NT2/D1 (cell line): Measurements from ENCODE around the gene DNAL1.
"Not testable (repeated sequence)": the region's sequence is repeated elsewhere in the genome, so short reads cannot be mapped to it uniquely, and the experiment has no call there.

ENCODE experiments used
- DNase-seq: peaks from one replicate; pipeline ENCODE4 v3.0.0-alpha.2; 2011; ENCODE audit warnings: low read depth, low spot score
- H3K27me3 ChIP-seq: 2 replicates; pipeline ENCODE4 v1.6.0; 2011; ENCODE audit warnings: mild to moderate bottlenecking; ENCODE audit not compliant: insufficient read length, insufficient read depth
- H3K36me3 ChIP-seq: 2 replicates; pipeline ENCODE4 v1.6.1; 2011; ENCODE audit warnings: mild to moderate bottlenecking, low read length, mixed read lengths; ENCODE audit not compliant: insufficient read depth, insufficient read length
- H3K4me1 ChIP-seq: 2 replicates; pipeline ENCODE4 v1.5.1; 2011; ENCODE audit not compliant: insufficient read depth, insufficient read length
- H3K4me3 ChIP-seq: 2 replicates; pipeline ENCODE4 v1.5.1; 2011; ENCODE audit warnings: low read depth; ENCODE audit not compliant: insufficient read length
- H3K9ac ChIP-seq: 2 replicates; pipeline ENCODE4 v1.6.0; 2011; ENCODE audit warnings: low read depth; ENCODE audit not compliant: insufficient read length
- H3K9me3 ChIP-seq: 2 replicates; pipeline ENCODE4 v1.5.1; 2011; ENCODE audit warnings: mild to moderate bottlenecking, low read length; ENCODE audit not compliant: insufficient read depth
- SUZ12 ChIP-seq: IDR thresholded peaks from 2 replicates; pipeline ENCODE4 v1.6.1; 2011; ENCODE audit not compliant: insufficient read length, insufficient read depth; ENCODE audit errors: extremely low read depth
- YY1 ChIP-seq: IDR thresholded peaks from 2 replicates; pipeline ENCODE4 v1.6.1; 2011; ENCODE audit not compliant: insufficient read length, insufficient read depth
- ZNF274 ChIP-seq: IDR thresholded peaks from 2 replicates; pipeline ENCODE4 v1.6.1; 2011; ENCODE audit warnings: mild to moderate bottlenecking, low read depth, low read length

The DNAL1 gene

GRCh38 chr14:73630009-73630780, 14.6 kb upstream of the DNAL1 start:
- no peak for DNase-seq
- Histone ChIP-seq H3K4me3 (no peak overlapping the region), H3K36me3 (no peaks in the 10 kb centered on the region), H3K9me3 (no peaks in the 10 kb centered on the region), H3K27me3 (peaks cover 3% of the 10 kb centered on the region), H3K9ac (no peak overlapping the region), H3K4me1 (no peaks in the 10 kb centered on the region)
- TF ChIP-seq SUZ12 (no peak), YY1 (no peak), ZNF274 (no peak)

GRCh38 chr14:73633116-73634010, 11.4 kb upstream of the DNAL1 start:
- no peaks in the 10 kb centered on the region for H3K4me1 ChIP-seq
- DNase-seq = no peak
- H3K4me3 ChIP-seq = peak overlapping the region; percentile 57
- H3K9me3 ChIP-seq = no peaks in the 10 kb centered on the region
- H3K27me3 ChIP-seq = peaks cover 3% of the 10 kb centered on the region
- no peaks in the 10 kb centered on the region for H3K36me3 ChIP-seq
- H3K9ac ChIP-seq = peak overlapping the region; percentile 77
- TF ChIP-seq SUZ12 (no peak), ZNF274 (no peak), YY1 (no peak)

- Histone ChIP-seq H3K9ac (peak overlapping the region; percentile 77), H3K36me3 (no peaks in the 10 kb centered on the region), H3K4me3 (peak overlapping the region; percentile 57), H3K9me3 (no peaks in the 10 kb centered on the region), H3K27me3 (peaks cover 3% of the 10 kb centered on the region), H3K4me1 (no peaks in the 10 kb centered on the region)
- TF ChIP-seq SUZ12 (no peak), ZNF274 (no peak), YY1 (no peak)
- peak; percentile 64 for DNase-seq
Observed at GRCh38 chr14:73634011-73634833, 10.6 kb upstream of the DNAL1 start.

DNA sequence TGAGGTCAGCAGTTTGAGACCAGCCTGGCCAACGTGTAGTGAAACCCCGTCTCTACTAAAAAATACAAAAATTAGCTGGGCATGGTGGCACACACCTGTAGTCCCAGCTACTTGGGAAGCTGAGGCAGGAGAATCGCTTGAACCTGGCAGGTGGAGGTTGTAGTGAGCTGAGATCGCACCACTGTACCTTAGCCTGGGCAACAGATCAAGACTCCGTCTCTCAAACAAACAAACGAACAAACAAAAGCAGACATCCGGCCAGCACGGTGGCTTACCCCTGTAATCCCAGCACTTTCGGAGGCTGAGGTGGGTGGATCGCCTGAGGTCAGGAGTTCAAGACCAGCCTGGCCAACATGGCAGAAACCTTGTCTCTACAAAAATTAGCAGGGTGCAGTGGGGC, 8.4 kb upstream of the DNAL1 start:
- not testable (repeated sequence) for H3K36me3 ChIP-seq, H3K9ac ChIP-seq, H3K4me1 ChIP-seq, H3K27me3 ChIP-seq, H3K4me3 ChIP-seq, H3K9me3 ChIP-seq, DNase-seq

GRCh38 chr14:73637830-73638229, 7.0 kb upstream of the DNAL1 start:
- TF ChIP-seq SUZ12 = no peak
- TF ChIP-seq ZNF274 = no peak
- TF ChIP-seq YY1 = no peak
- no peak for DNase-seq
- Histone ChIP-seq H3K36me3 (no peaks in the 10 kb centered on the region), H3K27me3 (peaks cover 3% of the 10 kb centered on the region), H3K9ac (no peak overlapping the region), H3K4me1 (no peaks in the 10 kb centered on the region), H3K4me3 (no peak overlapping the region), H3K9me3 (no peaks in the 10 kb centered on the region)

- H3K4me1 ChIP-seq = no peaks in the 10 kb centered on the region
- no peaks in the 10 kb centered on the region for H3K9me3 ChIP-seq
- no peak for DNase-seq
- no peaks in the 10 kb centered on the region for H3K36me3 ChIP-seq
- TF ChIP-seq ZNF274 (no peak), YY1 (no peak), SUZ12 (no peak)
- no peak overlapping the region for H3K9ac ChIP-seq
- no peaks in the 10 kb centered on the region for H3K27me3 ChIP-seq
- no peak overlapping the region for H3K4me3 ChIP-seq
Observed at GRCh38 chr14:73640796-73641365, 3.9 kb upstream of the DNAL1 start.
